HG03342 (cell line): ENCODE results near the gene CHL1.

Source experiments
- ATAC-seq: cut with Tn5 transposase; IDR thresholded peaks from one replicate; pipeline ENCODE4 v1.9.1; 2021; ENCODE audit warnings: mild to moderate bottlenecking, moderate library complexity; ENCODE audit not compliant: unreplicated experiment

CHL1 gene

GRCh38 chr3:277873-278272, 81.3 kb downstream of the CHL1 start:
- ATAC-seq = no peak

- ATAC-seq = peak; percentile 82
Measured at GRCh38 chr3:278300-279064, 81.9 kb downstream of the CHL1 start.

GRCh38 chr3:279325-279724, 82.8 kb downstream of the CHL1 start:
- no peak for ATAC-seq

GRCh38 chr3:280681-281080, 84.1 kb downstream of the CHL1 start:
- ATAC-seq = no peak

- ATAC-seq = no peak
Measured at GRCh38 chr3:284322-284721, 87.8 kb downstream of the CHL1 start.

- ATAC-seq = no peak
Measured at GRCh38 chr3:288417-288816, 91.9 kb downstream of the CHL1 start.

- no peak for ATAC-seq
Measured at GRCh38 chr3:291028-291427, 94.5 kb downstream of the CHL1 start.

GRCh38 chr3:291646-292436, 95.3 kb downstream of the CHL1 start:
- no peak for ATAC-seq

- no peak for ATAC-seq
Measured at GRCh38 chr3:294096-294495, 97.5 kb downstream of the CHL1 start.

- no peak for ATAC-seq
Measured at GRCh38 chr3:294581-294980, 98.0 kb downstream of the CHL1 start.

- no peak for ATAC-seq
Measured at GRCh38 chr3:295166-295565, 98.6 kb downstream of the CHL1 start.

GRCh38 chr3:297585-297984, 101.0 kb downstream of the CHL1 start:
- ATAC-seq = no peak

GRCh38 chr3:299590-300301, 103.2 kb downstream of the CHL1 start:
- ATAC-seq = no peak

GRCh38 chr3:307182-307581, 110.6 kb downstream of the CHL1 start:
- no peak for ATAC-seq

- ATAC-seq = no peak
Measured at GRCh38 chr3:308597-309321, 112.2 kb downstream of the CHL1 start.

- ATAC-seq = no peak
Measured at GRCh38 chr3:312160-312733, 115.7 kb downstream of the CHL1 start.

- ATAC-seq = no peak
Measured at GRCh38 chr3:312911-313310, 116.3 kb downstream of the CHL1 start.

GRCh38 chr3:317012-317411, 120.4 kb downstream of the CHL1 start:
- ATAC-seq = no peak

- ATAC-seq = no peak
Measured at GRCh38 chr3:318903-319302, 122.3 kb downstream of the CHL1 start.

- no peak for ATAC-seq
Measured at GRCh38 chr3:324423-324822, 127.9 kb downstream of the CHL1 start.

- ATAC-seq = no peak
Measured at GRCh38 chr3:325495-325894, 128.9 kb downstream of the CHL1 start.
